Transverse colon (tissue), 4 donors: ENCODE results near the gene FOXE3.

ENCODE experiments used
- CTCF ChIP-seq, 5 experiments: fragments of 200-600 bp in 3 of 5; fragments of 450-650 bp in 2 of 5; sonication (generic) in 3 of 5; IDR thresholded peaks; 1 replicate in 2 of 5; 2 replicates in 3 of 5; pipeline ENCODE4 v1.5.1; 2016 to 2017; ENCODE audit warnings: antibody characterized with exemption in 5 of 5, inconsistent platforms in 3 of 5, mild to moderate bottlenecking in 2 of 5, moderate library complexity in 1 of 5
- EP300 ChIP-seq: sonication (generic); formaldehyde crosslinking; IDR thresholded peaks from one replicate; pipeline ENCODE4 v1.6.1; 2017; ENCODE audit warnings: antibody characterized with exemption, low read depth
- POLR2AphosphoS5 ChIP-seq, 3 donors: sonication (generic); formaldehyde crosslinking; IDR thresholded peaks; one replicate each; pipeline ENCODE4 v1.6.1; 2016; ENCODE audit warnings: antibody characterized with exemption in 3 of 3

- no peak for TF ChIP-seq CTCF (IDR thresholded peaks at IDR 0.05)
- TF ChIP-seq POLR2AphosphoS5 (IDR thresholded peaks at IDR 0.05): no peak
- TF ChIP-seq EP300: no peak
Observed at GRCh38 chr1:47403321-47403910, 12.7 kb upstream of the FOXE3 start.
